ENCODE measurements around the gene WDR20.

Gene WDR20

GRCh38 chr14:102212356-102212755 lies 72.7 kb downstream of the WDR20 start:
- H3K4me3 ChIP-seq (ENCODE audit: low read depth in 1 of 2, low read length in 1 of 2), result no peak overlapping the region
- no peaks in the 10 kb centered on the region for H3K27me3 ChIP-seq
- H3K36me3 ChIP-seq, result peaks cover 40% of the 10 kb centered on the region
- H3K9me3 ChIP-seq, result no peaks in the 10 kb centered on the region
- peaks cover 20 to 23% of the 10 kb centered on the region in 2 experiments for H3K4me1 ChIP-seq (ENCODE audit: control insufficient read depth in 1 of 2, insufficient read depth in 1 of 2, low read depth in 1 of 2, low read length in 1 of 2)
- TF ChIP-seq, protein P1, sequence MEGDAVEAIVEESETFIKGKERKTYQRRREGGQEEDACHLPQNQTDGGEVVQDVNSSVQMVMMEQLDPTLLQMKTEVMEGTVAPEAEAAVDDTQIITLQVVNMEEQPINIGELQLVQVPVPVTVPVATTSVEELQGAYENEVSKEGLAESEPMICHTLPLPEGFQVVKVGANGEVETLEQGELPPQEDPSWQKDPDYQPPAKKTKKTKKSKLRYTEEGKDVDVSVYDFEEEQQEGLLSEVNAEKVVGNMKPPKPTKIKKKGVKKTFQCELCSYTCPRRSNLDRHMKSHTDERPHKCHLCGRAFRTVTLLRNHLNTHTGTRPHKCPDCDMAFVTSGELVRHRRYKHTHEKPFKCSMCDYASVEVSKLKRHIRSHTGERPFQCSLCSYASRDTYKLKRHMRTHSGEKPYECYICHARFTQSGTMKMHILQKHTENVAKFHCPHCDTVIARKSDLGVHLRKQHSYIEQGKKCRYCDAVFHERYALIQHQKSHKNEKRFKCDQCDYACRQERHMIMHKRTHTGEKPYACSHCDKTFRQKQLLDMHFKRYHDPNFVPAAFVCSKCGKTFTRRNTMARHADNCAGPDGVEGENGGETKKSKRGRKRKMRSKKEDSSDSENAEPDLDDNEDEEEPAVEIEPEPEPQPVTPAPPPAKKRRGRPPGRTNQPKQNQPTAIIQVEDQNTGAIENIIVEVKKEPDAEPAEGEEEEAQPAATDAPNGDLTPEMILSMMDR (IDR thresholded peaks at IDR 0.05), result no peak
- H3K27ac ChIP-seq, result no peak overlapping the region

DNA sequence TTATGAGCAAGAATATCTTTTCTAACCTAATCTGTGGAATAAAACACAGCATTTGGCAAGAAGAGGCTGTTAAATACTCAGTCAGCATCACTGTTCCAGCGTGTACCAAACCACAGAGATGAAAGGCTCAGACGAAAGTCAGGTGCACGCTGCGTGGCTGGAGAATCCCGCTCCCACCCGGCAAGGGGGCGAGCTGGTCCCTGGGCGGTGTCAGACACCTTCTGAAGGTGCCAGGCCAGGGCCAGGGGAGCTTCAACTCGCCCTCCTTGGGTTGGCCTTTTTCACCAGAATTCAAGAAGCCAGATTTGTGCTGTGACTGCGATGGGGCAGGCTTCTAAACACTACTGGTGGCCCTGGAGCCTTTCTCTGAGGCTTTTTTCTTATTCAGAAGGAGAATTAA lies 73.1 kb downstream of the WDR20 start:
- peaks cover 42% of the 10 kb centered on the region for H3K36me3 ChIP-seq
- TF ChIP-seq, protein P1 (IDR thresholded peaks at IDR 0.05), result no peak
- H3K27ac ChIP-seq, result no peak overlapping the region

GRCh38 chr14:102213470-102213869 lies 73.8 kb downstream of the WDR20 start:
- Histone ChIP-seq H3K27ac (no peak overlapping the region), H3K9me3 (no peaks in the 10 kb centered on the region), H3K4me1 (ENCODE audit: control insufficient read depth in 1 of 2, insufficient read depth in 1 of 2, low read depth in 1 of 2, low read length in 1 of 2) (peaks cover 20 to 23% of the 10 kb centered on the region in 2 experiments), H3K36me3 (peaks cover 40% of the 10 kb centered on the region), H3K27me3 (no peaks in the 10 kb centered on the region), H3K4me3 (ENCODE audit: low read depth in 1 of 2, low read length in 1 of 2) (no peak overlapping the region)
- TF ChIP-seq, protein P1 (IDR thresholded peaks at IDR 0.05), result no peak

More for the DNA sequence above, 73.1 kb downstream of the WDR20 start:
- Histone ChIP-seq H3K4me3 (ENCODE audit: low read depth in 1 of 2, low read length in 1 of 2) (no peak overlapping the region), H3K27me3 (no peaks in the 10 kb centered on the region), H3K9me3 (no peaks in the 10 kb centered on the region), H3K4me1 (ENCODE audit: control insufficient read depth in 1 of 2, insufficient read depth in 1 of 2, low read depth in 1 of 2, low read length in 1 of 2) (peaks cover 20 to 23% of the 10 kb centered on the region in 2 experiments)

DNA sequence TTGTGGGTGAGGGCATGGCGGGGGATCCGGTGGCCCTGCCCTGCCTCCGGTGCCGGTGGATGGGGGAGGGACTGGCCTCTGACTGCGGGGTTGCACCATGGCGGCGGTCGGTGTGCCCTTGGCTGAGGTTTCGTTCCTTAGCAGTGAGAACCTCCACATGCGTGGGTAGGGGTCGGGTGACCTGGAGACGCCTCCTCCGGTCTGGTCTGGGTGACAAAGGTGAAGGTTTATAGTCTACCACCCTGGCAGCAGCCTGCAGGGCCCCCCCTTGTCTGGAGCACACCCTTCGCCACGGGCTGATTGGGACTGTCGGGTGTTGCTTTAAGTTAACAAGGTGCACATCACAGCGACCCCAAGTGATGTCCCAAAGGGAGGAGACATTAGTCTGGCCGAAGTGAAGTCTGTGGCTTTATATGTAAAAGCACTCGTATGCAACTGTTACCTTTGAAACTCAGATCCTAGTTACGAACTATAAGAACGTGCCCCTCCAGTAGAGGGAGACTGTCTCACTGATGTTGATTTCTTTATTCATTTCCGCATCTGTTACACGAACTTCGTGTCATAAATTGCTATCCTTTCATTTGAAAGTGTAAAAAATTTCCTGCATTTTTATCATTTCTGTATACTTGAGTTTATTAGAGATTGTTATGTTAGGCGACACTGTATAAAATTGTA lies 74.4 kb downstream of the WDR20 start:
- TF ChIP-seq, protein P1 (IDR thresholded peaks at IDR 0.05), result no peak

DNA sequence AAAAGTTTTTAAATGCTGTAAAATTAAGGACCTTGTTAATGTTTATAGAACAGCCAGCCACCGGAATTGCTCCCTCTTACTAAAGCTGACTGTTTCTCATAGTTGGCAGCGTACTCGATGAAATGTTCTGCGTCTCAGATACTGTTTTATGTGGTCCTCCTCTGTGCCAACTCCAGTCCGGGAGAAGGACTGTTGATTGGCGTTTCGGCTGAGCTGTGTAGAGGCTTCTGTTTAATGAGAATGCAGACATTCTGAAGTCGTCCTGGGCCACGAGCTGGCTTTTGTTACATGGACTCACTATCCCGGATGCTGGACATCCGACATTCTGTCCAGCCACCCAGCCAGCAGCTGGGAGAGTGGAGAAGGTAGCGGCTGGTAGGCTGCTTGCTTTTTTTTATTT lies 75.4 kb downstream of the WDR20 start:
- H3K4me1 ChIP-seq (ENCODE audit: control insufficient read depth in 1 of 2, insufficient read depth in 1 of 2, low read depth in 1 of 2, low read length in 1 of 2), result peaks cover 15 to 18% of the 10 kb centered on the region in 2 experiments
- H3K27ac ChIP-seq, result no peak overlapping the region
- no peak overlapping the region for H3K4me3 ChIP-seq (ENCODE audit: low read depth in 1 of 2, low read length in 1 of 2)
- H3K27me3 ChIP-seq, result no peaks in the 10 kb centered on the region
- H3K9me3 ChIP-seq, result no peaks in the 10 kb centered on the region
- H3K36me3 ChIP-seq, result peaks cover 43% of the 10 kb centered on the region
- TF ChIP-seq, protein P1 (IDR thresholded peaks at IDR 0.05), result no peak

More for the DNA sequence above, 74.4 kb downstream of the WDR20 start:
- Histone ChIP-seq H3K36me3 (peaks cover 39% of the 10 kb centered on the region), H3K4me1 (ENCODE audit: control insufficient read depth in 1 of 2, insufficient read depth in 1 of 2, low read depth in 1 of 2, low read length in 1 of 2) (peaks cover 20 to 23% of the 10 kb centered on the region in 2 experiments), H3K9me3 (no peaks in the 10 kb centered on the region), H3K27ac (no peak overlapping the region), H3K4me3 (ENCODE audit: low read depth in 1 of 2, low read length in 1 of 2) (no peak overlapping the region), H3K27me3 (no peaks in the 10 kb centered on the region)

Data from neutrophil (primary cell).